Trophoblast cell (in vitro differentiated cells and primary cell): ENCODE results near the gene AHCYL2.
A peak's percentile ranks its signal among the peaks of the same experiment; 100 is the strongest.

Experiments used
- DNase-seq, 2 donors: peaks; one replicate each; pipeline ENCODE4 v3.0.0-alpha.2; 2016
- H2AFZ ChIP-seq: 2 replicates; pipeline ENCODE4 v1.6.1; 2013; ENCODE audit warnings: low read length, moderate library complexity, mild to moderate bottlenecking; ENCODE audit not compliant: insufficient read depth, poor library complexity
- H2AK5ac ChIP-seq: 2 replicates; pipeline ENCODE4 v1.6.1; 2013; ENCODE audit warnings: mild to moderate bottlenecking, low read length
- H2BK120ac ChIP-seq: 2 replicates; pipeline ENCODE4 v1.6.1; 2013; ENCODE audit warnings: low read length, mild to moderate bottlenecking, moderate library complexity; ENCODE audit not compliant: insufficient read depth, poor library complexity
- H2BK12ac ChIP-seq: 2 replicates; pipeline ENCODE4 v1.6.1; 2013; ENCODE audit warnings: mild to moderate bottlenecking, low read length, moderate library complexity
- H2BK5ac ChIP-seq: 2 replicates; pipeline ENCODE4 v1.6.1; 2013; ENCODE audit warnings: low read length, low read depth, moderate library complexity, mild to moderate bottlenecking; ENCODE audit not compliant: poor library complexity
- H3K14ac ChIP-seq: 2 replicates; pipeline ENCODE4 v1.6.1; 2013; ENCODE audit warnings: mild to moderate bottlenecking, low read length
- H3K18ac ChIP-seq: 2 replicates; pipeline ENCODE4 v1.6.1; 2013; ENCODE audit warnings: mild to moderate bottlenecking, low read length
- H3K23ac ChIP-seq: 2 replicates; pipeline ENCODE4 v1.6.1; 2013; ENCODE audit warnings: low read length
- H3K27ac ChIP-seq: 2 replicates; pipeline ENCODE4 v1.5.1; 2013; ENCODE audit warnings: low read depth, mild to moderate bottlenecking, inconsistent platforms, low read length, moderate library complexity
- H3K27me3 ChIP-seq: 2 replicates; pipeline ENCODE4 v1.6.1; 2013; ENCODE audit warnings: inconsistent platforms, mild to moderate bottlenecking, low read length, moderate library complexity; ENCODE audit not compliant: insufficient read depth
- H3K36me3 ChIP-seq, 2 experiments: 1 replicate in 1 of 2; 2 replicates in 1 of 2; pipeline ENCODE4 v1.6.1; 2013; ENCODE audit warnings: low read length in 2 of 2, mild to moderate bottlenecking in 2 of 2, moderate library complexity in 1 of 2; ENCODE audit not compliant: insufficient read depth in 2 of 2, control insufficient read depth in 1 of 2
- H3K4ac ChIP-seq: 2 replicates; pipeline ENCODE4 v1.6.1; 2013; ENCODE audit warnings: low read depth, mild to moderate bottlenecking, low read length, moderate library complexity
- H3K4me1 ChIP-seq, 2 experiments: 1 replicate in 1 of 2; 2 replicates in 1 of 2; pipeline ENCODE4 v1.6.1; 2013; ENCODE audit warnings: low read length in 2 of 2, mild to moderate bottlenecking in 2 of 2, moderate library complexity in 1 of 2; ENCODE audit not compliant: insufficient read depth in 2 of 2, control insufficient read depth in 1 of 2
- H3K4me2 ChIP-seq: 2 replicates; pipeline ENCODE4 v1.6.1; 2013; ENCODE audit warnings: inconsistent platforms, mild to moderate bottlenecking, low read length, moderate library complexity
- H3K4me3 ChIP-seq: 2 replicates; pipeline ENCODE4 v1.5.1; 2013; ENCODE audit warnings: mild to moderate bottlenecking, low read depth, low read length, inconsistent platforms
- H3K79me1 ChIP-seq: one replicate; pipeline ENCODE4 v1.6.1; 2013; ENCODE audit warnings: low read length
- H3K79me2 ChIP-seq: 2 replicates; pipeline ENCODE4 v1.6.1; 2013; ENCODE audit warnings: low read length, mild to moderate bottlenecking; ENCODE audit not compliant: control insufficient read depth, insufficient read depth, poor library complexity
- H3K9ac ChIP-seq: 2 replicates; pipeline ENCODE4 v1.6.1; 2013; ENCODE audit warnings: mild to moderate bottlenecking, low read length
- H3K9me3 ChIP-seq: 2 replicates; pipeline ENCODE4 v1.6.1; 2013; ENCODE audit warnings: low read depth, mild to moderate bottlenecking, control low read depth, inconsistent platforms, low read length; ENCODE audit not compliant: insufficient read depth
- H4K12ac ChIP-seq: 2 replicates; pipeline ENCODE4 v1.6.1; 2013; ENCODE audit warnings: low read depth, mild to moderate bottlenecking, low read length, moderate library complexity
- H4K8ac ChIP-seq: 2 replicates; pipeline ENCODE4 v1.6.1; 2013; ENCODE audit warnings: low read depth, mild to moderate bottlenecking, low read length, moderate library complexity
- H4K91ac ChIP-seq: one replicate; pipeline ENCODE4 v1.6.1; 2013; ENCODE audit warnings: low read depth, mild to moderate bottlenecking, low read length, moderate library complexity
- WGBS: extraction: QIAGEN DNeasy Blood & Tissue Kit; methylation state at CpG from one replicate; pipeline ENCODE4 v1.1.7; 2013; ENCODE audit warnings: missing lambda C conversion rate; ENCODE audit not compliant: insufficient read length, insufficient coverage; ENCODE audit errors: extremely low coverage; 5-methylcytosine and 5-hydroxymethylcytosine counted together

The AHCYL2 gene

DNA sequence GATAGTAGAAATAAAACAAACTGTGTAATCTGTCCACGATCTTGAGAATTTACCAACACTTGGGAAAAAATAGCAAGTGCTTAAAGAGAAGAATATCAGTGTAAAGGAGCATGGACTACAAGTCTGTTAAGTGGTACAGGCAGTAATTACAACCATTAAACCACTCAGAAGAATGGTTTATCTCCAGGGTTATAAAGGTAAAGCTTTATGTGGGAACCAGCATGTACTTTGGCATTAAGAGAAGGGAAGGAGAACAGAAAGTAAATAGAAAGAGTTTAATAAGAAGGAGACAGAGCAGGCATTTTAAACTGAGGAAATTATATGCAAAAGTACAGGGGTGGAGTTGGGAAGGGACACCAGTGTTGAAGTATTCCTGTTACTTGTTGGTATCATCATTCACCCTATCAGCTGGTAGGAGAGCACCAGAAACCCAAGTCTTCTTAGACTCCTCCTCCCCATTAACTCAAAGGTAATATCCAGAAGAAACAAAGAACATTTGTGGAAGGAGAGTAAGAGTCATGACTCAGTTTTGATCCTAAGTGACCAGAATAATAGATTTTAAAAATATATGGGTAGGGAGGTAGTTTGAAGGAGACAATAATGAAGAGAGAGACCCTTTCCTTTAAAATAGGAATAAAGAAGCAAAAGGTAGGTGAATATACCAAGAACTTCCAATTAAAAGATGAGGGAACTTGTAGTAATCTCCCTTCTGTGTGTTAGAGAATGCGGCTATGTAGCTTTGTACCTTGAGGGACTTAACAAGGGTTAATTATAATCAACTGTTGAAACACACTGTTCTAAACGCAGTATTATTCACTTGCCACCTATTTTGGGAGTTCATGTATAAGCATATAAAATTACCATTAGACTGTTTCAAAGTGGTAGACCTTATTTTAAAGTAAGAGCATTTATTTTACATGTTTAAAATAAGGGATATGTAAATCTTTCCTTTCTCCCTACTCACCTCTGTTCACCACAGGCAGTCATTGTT, 117.3 kb downstream of the AHCYL2 start:
- Histone ChIP-seq H2BK120ac (no peak overlapping the region), H3K27ac (no peak overlapping the region), H3K36me3 (no peaks in the 10 kb centered on the region), H3K79me1 (no peaks in the 10 kb centered on the region), H3K79me2 (no peaks in the 10 kb centered on the region), H3K27me3 (no peaks in the 10 kb centered on the region), H3K18ac (no peak overlapping the region), H4K91ac (no peak overlapping the region), H2BK12ac (no peak overlapping the region), H2AFZ (no peak overlapping the region), H3K4me1 (no peaks in the 10 kb centered on the region), H3K4ac (no peak overlapping the region), H3K4me2 (no peak overlapping the region), H4K8ac (no peak overlapping the region), H3K4me3 (no peak overlapping the region), H4K12ac (no peak overlapping the region), H3K14ac (no peak overlapping the region), H3K9ac (no peak overlapping the region), H2BK5ac (no peak overlapping the region), H3K9me3 (no peaks in the 10 kb centered on the region), H2AK5ac (no peak overlapping the region), H3K23ac (no peak overlapping the region)
- WGBS = no CpG with 5 or more reads among the region's 3 CpGs
- DNase-seq = no peak

DNA sequence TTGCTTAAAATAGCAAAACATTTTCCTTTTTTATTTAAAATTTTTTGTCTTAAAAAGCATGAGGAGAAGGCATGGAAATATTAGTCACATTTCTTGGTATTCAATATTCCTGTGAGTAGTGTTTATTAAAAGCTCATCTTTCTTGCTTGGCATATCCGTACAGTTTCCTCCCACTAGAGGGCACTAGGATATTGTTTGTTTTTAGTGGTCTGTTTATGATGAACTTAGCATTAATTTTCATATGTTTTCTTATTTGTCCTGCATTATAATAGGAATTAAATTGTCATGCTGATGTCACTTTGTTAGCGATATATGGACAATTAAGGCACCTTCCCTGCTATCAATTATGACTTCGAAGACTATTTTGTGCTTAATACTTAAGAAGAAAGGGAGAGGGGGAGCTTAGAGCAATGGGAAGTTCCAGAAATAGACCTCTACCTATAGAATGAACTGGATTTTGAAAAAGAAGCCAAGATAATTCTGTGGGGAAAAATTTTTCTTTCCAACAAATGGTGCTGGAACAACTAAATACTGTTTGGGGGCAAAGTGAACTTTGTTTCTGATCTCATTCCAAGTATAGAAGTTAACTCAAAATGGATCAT, 118.4 kb downstream of the AHCYL2 start:
- H3K4me1 ChIP-seq = no peaks in the 10 kb centered on the region
- H3K14ac ChIP-seq = no peak overlapping the region
- H2AFZ ChIP-seq = no peak overlapping the region
- H3K9ac ChIP-seq = no peak overlapping the region
- H2BK5ac ChIP-seq = no peak overlapping the region
- H3K9me3 ChIP-seq = no peaks in the 10 kb centered on the region
- H4K91ac ChIP-seq = no peak overlapping the region
- no peak overlapping the region for H2BK120ac ChIP-seq
- H3K4me3 ChIP-seq = no peak overlapping the region
- H3K79me1 ChIP-seq = no peaks in the 10 kb centered on the region
- H3K4ac ChIP-seq = no peak overlapping the region
- no peak overlapping the region for H3K23ac ChIP-seq
- no peak overlapping the region for H2AK5ac ChIP-seq
- H3K36me3 ChIP-seq = no peaks in the 10 kb centered on the region
- no peaks in the 10 kb centered on the region for H3K27me3 ChIP-seq
- WGBS = no CpG with 5 or more reads among the region's 3 CpGs
- peak in 1 of 2 donors; percentile 73 for DNase-seq
- H2BK12ac ChIP-seq = no peak overlapping the region
- no peak overlapping the region for H3K27ac ChIP-seq
- no peak overlapping the region for H3K4me2 ChIP-seq
- H4K8ac ChIP-seq = no peak overlapping the region
- no peak overlapping the region for H3K18ac ChIP-seq
- no peaks in the 10 kb centered on the region for H3K79me2 ChIP-seq
- no peak overlapping the region for H4K12ac ChIP-seq

DNA sequence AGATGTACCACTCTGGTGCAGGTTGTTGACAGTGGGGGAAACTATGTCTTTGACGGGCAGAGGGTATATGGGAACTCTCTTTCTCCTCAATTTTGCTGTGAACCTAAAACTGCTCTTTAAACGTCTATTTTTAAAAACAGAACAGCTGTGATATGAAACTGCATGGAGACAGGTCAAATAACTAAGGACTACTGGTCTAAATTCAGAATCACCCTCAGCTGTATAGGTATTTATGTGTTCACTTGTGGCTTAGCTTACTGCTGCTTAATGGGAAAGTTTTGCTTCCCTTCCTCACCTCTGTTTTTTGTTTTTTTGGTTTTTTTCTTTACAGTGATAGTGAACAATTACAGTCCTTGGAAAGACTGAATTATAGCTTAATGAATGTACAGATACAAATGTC, 122.5 kb downstream of the AHCYL2 start:
- Histone ChIP-seq H3K4me1 (no peaks in the 10 kb centered on the region), H3K79me1 (no peaks in the 10 kb centered on the region), H4K8ac (no peak overlapping the region), H3K27ac (no peak overlapping the region), H2BK5ac (no peak overlapping the region), H3K4ac (no peak overlapping the region), H2BK120ac (no peak overlapping the region), H3K9me3 (no peaks in the 10 kb centered on the region), H4K12ac (no peak overlapping the region), H3K4me2 (no peak overlapping the region), H3K79me2 (no peaks in the 10 kb centered on the region), H4K91ac (no peak overlapping the region), H2AFZ (no peak overlapping the region), H3K9ac (no peak overlapping the region), H3K23ac (no peak overlapping the region), H3K4me3 (no peak overlapping the region), H2BK12ac (no peak overlapping the region), H3K14ac (no peak overlapping the region), H3K36me3 (no peaks in the 10 kb centered on the region), H3K27me3 (no peaks in the 10 kb centered on the region), H2AK5ac (no peak overlapping the region), H3K18ac (no peak overlapping the region)
- no peak for DNase-seq
- WGBS = no CpG with 5 or more reads among the region's 2 CpGs

DNA sequence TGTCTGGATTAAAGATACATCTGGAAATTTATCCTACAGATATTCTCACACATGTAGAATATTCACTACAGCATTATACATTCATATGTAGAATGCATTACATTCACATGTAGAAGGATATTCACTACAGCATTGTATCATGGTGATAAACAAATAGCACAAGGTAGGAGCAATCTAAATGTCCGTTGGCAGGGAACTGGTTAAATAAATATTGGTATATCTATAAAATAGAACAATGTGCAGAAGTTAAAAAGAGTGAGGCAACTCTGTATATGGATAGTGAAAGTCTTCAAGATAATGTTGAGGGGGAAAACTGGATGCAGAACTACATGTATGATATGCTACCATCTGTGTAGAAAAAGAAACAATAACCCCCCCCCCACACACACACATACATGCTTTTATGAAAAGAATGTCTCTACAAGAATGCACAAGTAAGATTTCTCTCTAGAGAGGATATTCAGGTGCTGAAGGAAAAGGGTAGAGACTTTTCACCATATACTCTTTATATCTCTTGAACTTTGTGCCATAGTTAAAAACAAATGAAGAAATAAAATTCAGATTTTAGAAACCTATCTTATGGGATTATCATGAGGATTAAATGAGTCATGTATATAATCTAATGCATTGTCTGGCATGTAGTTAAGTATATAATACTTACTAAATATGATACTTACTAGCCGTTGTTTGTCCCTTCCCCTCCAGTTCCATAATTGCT, 123.4 kb downstream of the AHCYL2 start:
- no peak overlapping the region for H3K4me3 ChIP-seq
- no peak overlapping the region for H3K14ac ChIP-seq
- H2BK12ac ChIP-seq = no peak overlapping the region
- H3K9ac ChIP-seq = no peak overlapping the region
- no peak overlapping the region for H2BK5ac ChIP-seq
- WGBS = no CpG with 5 or more reads among the region's 2 CpGs
- no peak overlapping the region for H3K4me2 ChIP-seq
- H3K36me3 ChIP-seq = no peaks in the 10 kb centered on the region
- no peaks in the 10 kb centered on the region for H3K79me1 ChIP-seq
- H3K18ac ChIP-seq = no peak overlapping the region
- no peak overlapping the region for H4K8ac ChIP-seq
- no peak overlapping the region for H4K12ac ChIP-seq
- H3K4me1 ChIP-seq = no peaks in the 10 kb centered on the region
- H2AK5ac ChIP-seq = no peak overlapping the region
- H2AFZ ChIP-seq = no peak overlapping the region
- no peaks in the 10 kb centered on the region for H3K79me2 ChIP-seq
- no peaks in the 10 kb centered on the region for H3K27me3 ChIP-seq
- no peak overlapping the region for H3K23ac ChIP-seq
- no peak overlapping the region for H3K27ac ChIP-seq
- H4K91ac ChIP-seq = no peak overlapping the region
- DNase-seq = no peak
- H2BK120ac ChIP-seq = no peak overlapping the region
- H3K9me3 ChIP-seq = no peaks in the 10 kb centered on the region
- no peak overlapping the region for H3K4ac ChIP-seq
